Measurements from ENCODE around the gene PRKAR2A. TPM values are rescaled to one million over a fixed set of nuclear protein-coding genes. Genes with fewer than 3 reads are reported as not detected.

The PRKAR2A gene
- polyA plus RNA-seq, 1 of the 3 experiments (the other 2 are of a cell fraction), result 5.2 TPM

DNA sequence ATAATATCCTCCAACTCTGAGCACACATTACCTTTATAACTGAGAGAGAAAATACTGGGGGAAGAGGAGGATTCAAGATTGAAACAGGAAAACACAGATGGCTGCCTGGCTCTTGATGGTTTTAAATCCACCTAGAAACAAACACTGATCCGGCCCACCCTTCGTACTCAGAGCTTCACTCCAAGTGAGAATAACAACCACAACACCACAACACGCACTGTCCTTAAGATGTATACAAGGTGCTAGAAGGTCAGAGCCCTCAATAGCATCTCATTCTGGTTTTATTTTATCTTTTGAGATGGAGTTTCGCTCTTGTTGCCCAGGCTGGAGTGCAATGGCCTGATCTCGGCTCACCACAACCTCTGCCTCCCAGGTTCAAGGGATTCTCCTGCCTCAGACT is 140.5 kb downstream of the PRKAR2A start:
- Histone ChIP-seq H3F3A (replicated peaks; ENCODE audit: insufficient read depth) (peaks cover 26% of the 10 kb centered on the region), H3K4me3 (ENCODE audit: low read depth in 2 of 2, low read length in 1 of 2) (no peak overlapping the region), H3K9ac (no peak overlapping the region), H3K4me2 (no peak overlapping the region), H3K9me3 (no peaks in the 10 kb centered on the region), H4K20me1 (ENCODE audit: insufficient read depth) (peaks cover 98% of the 10 kb centered on the region), H3K36me3 (replicated peaks in 1 of 2; ENCODE audit: control insufficient read depth in 1 of 2, insufficient read depth in 2 of 2, low read length in 1 of 2) (peaks cover 15 to 58% of the 10 kb centered on the region in 2 experiments), H3K4me1 (ENCODE audit: control insufficient read depth in 1 of 2, insufficient read depth in 2 of 2, low read depth in 1 of 2, low read length in 1 of 2) (no peaks in the 10 kb centered on the region; a peak in 2 of 4 replicates), H3K79me2 (ENCODE audit: insufficient read depth) (peaks cover 100% of the 10 kb centered on the region), H3K9me2 (no peaks in the 10 kb centered on the region), H3K27ac (ENCODE audit: low read depth in 2 of 2, low read length in 1 of 2) (no peak overlapping the region), H2AFZ (ENCODE audit: low read depth) (no peak overlapping the region), H3K27me3 (ENCODE audit: insufficient read depth) (no peaks in the 10 kb centered on the region)
- no peak for TF ChIP-seq TCF12 (IDR thresholded peaks at IDR 0.05)
- TF ChIP-seq MEF2A (IDR thresholded peaks at IDR 0.05; ENCODE audit: borderline replicate concordance, low read depth), result no peak
- TF ChIP-seq, protein P1, sequence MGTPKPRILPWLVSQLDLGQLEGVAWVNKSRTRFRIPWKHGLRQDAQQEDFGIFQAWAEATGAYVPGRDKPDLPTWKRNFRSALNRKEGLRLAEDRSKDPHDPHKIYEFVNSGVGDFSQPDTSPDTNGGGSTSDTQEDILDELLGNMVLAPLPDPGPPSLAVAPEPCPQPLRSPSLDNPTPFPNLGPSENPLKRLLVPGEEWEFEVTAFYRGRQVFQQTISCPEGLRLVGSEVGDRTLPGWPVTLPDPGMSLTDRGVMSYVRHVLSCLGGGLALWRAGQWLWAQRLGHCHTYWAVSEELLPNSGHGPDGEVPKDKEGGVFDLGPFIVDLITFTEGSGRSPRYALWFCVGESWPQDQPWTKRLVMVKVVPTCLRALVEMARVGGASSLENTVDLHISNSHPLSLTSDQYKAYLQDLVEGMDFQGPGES (IDR thresholded peaks at IDR 0.05; ENCODE audit: low read depth, low read length), result no peak
- TF ChIP-seq EP300 (IDR thresholded peaks at IDR 0.05; ENCODE audit: borderline replicate concordance in 1 of 2, low read depth in 1 of 2, low read length in 1 of 2), result no peak
- TF ChIP-seq FOXM1 (IDR thresholded peaks at IDR 0.05; ENCODE audit: low read depth), result no peak
- TF ChIP-seq RCOR1 (IDR thresholded peaks at IDR 0.05; ENCODE audit: low read length), result no peak
- TF ChIP-seq, protein P2, sequence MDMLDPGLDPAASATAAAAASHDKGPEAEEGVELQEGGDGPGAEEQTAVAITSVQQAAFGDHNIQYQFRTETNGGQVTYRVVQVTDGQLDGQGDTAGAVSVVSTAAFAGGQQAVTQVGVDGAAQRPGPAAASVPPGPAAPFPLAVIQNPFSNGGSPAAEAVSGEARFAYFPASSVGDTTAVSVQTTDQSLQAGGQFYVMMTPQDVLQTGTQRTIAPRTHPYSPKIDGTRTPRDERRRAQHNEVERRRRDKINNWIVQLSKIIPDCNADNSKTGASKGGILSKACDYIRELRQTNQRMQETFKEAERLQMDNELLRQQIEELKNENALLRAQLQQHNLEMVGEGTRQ (IDR thresholded peaks at IDR 0.05; ENCODE audit: borderline replicate concordance, low read depth, low read length), result no peak
- no peak for TF ChIP-seq EZH2phosphoT487 (IDR thresholded peaks at IDR 0.05; ENCODE audit: borderline replicate concordance, low read depth)
- TF ChIP-seq RXRA (IDR thresholded peaks at IDR 0.05; ENCODE audit: borderline replicate concordance, low read depth), result no peak
- TF ChIP-seq TAF1 (IDR thresholded peaks at IDR 0.05; ENCODE audit: borderline replicate concordance, low read depth, low read length), result no peak
- no peak for TF ChIP-seq FOXJ3 (CRISPR knock-in tag; IDR thresholded peaks at IDR 0.05)
- TF ChIP-seq NRF1 (IDR thresholded peaks at IDR 0.05; ENCODE audit: low read depth, low read length), result no peak
- no peak for TF ChIP-seq RFX5 (IDR thresholded peaks at IDR 0.05; ENCODE audit: low read length)
- TF ChIP-seq, protein P3, sequence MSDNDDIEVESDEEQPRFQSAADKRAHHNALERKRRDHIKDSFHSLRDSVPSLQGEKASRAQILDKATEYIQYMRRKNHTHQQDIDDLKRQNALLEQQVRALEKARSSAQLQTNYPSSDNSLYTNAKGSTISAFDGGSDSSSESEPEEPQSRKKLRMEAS (IDR thresholded peaks at IDR 0.05; ENCODE audit: low read depth), result no peak
- no peak for TF ChIP-seq SMC3 (IDR thresholded peaks at IDR 0.05; ENCODE audit: low read depth, low read length)
- TF ChIP-seq GABPA (IDR thresholded peaks at IDR 0.05; ENCODE audit: low read depth), result no peak
- TF ChIP-seq, protein P4, sequence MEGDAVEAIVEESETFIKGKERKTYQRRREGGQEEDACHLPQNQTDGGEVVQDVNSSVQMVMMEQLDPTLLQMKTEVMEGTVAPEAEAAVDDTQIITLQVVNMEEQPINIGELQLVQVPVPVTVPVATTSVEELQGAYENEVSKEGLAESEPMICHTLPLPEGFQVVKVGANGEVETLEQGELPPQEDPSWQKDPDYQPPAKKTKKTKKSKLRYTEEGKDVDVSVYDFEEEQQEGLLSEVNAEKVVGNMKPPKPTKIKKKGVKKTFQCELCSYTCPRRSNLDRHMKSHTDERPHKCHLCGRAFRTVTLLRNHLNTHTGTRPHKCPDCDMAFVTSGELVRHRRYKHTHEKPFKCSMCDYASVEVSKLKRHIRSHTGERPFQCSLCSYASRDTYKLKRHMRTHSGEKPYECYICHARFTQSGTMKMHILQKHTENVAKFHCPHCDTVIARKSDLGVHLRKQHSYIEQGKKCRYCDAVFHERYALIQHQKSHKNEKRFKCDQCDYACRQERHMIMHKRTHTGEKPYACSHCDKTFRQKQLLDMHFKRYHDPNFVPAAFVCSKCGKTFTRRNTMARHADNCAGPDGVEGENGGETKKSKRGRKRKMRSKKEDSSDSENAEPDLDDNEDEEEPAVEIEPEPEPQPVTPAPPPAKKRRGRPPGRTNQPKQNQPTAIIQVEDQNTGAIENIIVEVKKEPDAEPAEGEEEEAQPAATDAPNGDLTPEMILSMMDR (IDR thresholded peaks at IDR 0.05), result no peak
- no peak for TF ChIP-seq CHD2 (IDR thresholded peaks at IDR 0.05; ENCODE audit: low read length, partially characterized antibody)
- TF ChIP-seq POLR2AphosphoS5 (IDR thresholded peaks at IDR 0.05; ENCODE audit: low read depth, low read length), result no peak
- ChIA-PET POLR2A (interaction anchor here (0.5 kb wide), 1 partner anchor 222 kb away, joined by 6 read pairs; no protein-coding TSS in a partner anchor), CTCF (interaction anchor here (0.9 to 1.5 kb wide), 3 partner anchors 33 to 78 kb away, joined by 3 to 6 read pairs (median 3); no protein-coding TSS in a partner anchor)
- WGBS (ENCODE audit: low lambda C conversion rate), result 99% methylated on average over 5 of the region's 5 CpGs
- no peak for DNase-seq
